HG03439 (cell line): Measurements from ENCODE around the gene THEM4.

ENCODE experiments used
- ATAC-seq: cut with Tn5 transposase; IDR thresholded peaks from one replicate; pipeline ENCODE4 v1.9.1; 2021; ENCODE audit warnings: mild to moderate bottlenecking, moderate library complexity; ENCODE audit not compliant: unreplicated experiment

The THEM4 gene

DNA sequence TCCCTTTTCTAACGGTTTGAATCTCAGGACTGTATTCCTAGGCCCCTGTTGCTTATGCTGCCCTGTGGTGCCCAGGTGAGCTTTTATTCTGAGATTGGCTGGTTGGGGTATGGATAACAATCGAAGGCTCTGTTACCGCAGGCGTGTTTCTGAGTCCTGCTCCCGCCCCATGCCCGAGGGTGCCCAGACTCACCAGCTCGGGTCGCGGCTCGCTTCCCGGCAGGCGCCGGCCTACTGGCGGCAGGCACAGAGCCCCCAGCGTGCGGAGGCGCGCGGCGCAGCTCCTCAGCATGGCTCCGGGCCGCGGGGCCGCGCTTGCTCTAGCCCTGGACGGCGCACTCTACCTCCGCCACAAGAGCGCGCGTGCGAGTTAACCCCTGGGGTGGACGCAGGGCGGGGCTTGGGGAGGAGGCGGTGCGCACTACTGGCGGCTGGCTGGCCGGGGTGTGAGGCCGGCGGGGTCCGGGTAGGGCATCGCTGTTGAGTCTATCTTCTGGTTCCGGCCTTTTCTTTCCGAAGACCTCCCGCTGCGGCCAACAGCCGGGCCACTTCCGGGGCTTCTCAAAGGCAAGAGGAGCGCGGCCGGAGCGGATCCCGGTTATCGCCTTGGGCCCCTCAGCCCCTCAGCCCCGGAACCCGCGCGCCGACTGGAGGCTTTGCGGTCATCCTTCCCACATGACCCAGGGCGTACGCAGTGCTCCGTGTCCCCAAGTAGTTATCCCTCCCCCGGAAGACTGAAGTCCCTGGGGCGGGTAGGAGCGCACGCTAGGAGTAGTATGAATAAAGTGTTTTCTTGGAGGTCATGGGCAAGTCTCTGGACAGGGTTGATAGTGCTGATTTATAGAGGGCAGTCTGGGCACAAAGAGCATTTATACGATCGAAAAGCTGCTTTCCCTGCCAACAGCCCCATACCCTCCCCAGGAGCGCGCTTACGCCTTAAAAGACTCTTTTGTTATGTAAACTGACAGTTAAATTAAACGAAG, at the start of gene THEM4:
Gene THEM4, minus strand, starts transcription at position 345 of the 983 bp plus-strand sequence. Its CDS starts 53 bp downstream, at position 292.
- ATAC-seq, result peak; percentile 97

DNA sequence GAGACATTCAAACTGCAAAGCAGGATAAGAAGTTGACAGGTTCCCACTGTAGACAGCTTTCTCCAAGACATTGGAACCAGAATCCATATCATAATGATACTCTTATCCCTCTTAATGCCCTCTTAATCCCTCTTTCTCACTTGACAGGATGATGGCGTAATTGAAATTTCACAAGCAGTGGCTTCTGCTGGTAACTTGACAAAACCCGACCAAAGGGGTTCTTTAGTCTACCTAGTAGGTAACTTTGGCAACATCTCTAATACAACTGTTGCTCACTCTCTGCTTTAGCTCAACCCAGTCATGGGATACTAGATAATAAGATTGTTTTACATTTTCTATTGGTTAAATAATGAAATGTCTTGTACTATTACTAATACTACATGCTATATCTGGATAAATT, 49.6 kb upstream of the THEM4 start:
- ATAC-seq, result no peak

DNA sequence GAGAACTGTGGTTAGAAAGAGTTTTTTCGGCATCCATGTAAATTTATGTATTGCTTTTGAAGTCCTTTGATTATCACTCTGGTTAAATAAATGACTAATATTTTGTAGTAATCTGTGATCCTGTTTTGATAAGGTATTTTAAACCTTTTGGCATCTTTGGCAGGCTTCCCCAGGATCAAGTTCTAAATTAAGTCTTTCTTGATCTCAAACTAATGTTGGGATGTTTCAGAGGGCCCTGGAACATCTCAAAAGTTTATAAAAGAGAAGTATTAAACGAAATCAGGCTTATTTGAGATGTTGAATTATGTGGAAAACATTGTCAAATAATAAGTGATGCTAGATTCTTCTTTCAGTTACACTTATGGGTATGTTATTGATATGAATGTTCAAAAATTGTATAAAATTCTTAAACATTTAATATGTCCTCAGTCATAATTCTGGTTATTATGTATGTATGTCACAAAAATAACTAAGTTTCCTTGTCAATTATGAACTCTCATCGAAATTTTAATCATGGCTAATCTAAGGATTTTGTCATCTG, 47.7 kb upstream of the THEM4 start:
- ATAC-seq, result no peak

DNA sequence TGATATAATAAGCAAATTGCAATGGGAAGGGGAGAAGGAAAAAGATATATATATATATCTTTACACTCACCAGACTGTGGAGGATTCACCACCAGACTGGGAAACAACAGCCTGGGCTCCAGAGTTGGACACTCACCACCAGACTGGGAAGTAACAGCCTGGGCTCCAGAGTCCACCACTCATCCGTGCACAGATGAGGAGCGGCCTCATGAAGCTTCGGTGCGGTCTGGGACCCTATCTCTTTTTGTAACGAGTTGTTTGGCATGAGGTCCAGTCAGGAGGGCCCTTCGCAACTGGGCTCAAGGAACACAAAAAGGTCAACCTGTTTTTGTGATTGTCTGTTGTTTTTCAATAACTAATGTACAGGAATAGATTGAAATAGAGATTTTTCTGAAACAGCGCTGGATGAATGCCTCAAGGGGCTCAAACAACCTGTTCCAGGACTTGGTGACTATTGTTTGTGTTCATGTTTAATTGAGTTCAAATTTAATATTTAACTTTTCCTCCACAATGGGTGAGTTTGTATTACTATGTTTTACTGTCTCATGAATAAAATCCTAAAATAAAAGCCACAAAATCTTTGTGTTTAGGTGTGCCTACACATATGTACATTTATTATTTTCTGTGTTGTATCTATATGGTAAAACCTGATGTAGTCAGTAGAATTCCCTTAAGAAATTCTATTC, 44.2 kb upstream of the THEM4 start:
- ATAC-seq, result no peak

DNA sequence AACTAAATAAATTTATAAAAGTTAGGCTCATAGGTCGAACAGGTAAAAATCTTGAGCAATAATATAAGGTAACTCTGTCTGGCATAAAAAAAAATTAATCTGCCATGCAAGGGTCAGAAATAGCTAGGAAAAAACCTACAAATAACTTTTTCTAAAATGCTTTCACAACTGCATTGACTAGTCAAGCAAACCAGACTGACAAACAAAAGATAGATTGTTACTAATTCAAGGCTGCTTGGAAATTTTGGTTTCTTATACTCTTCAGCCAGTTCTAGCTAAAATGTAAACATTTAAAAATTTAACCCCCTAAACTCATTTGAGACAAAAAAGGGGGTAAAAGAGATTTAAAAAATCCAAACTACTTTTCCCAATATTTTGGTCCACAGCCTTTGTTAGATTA, 43.5 kb upstream of the THEM4 start:
- ATAC-seq, result no peak

DNA sequence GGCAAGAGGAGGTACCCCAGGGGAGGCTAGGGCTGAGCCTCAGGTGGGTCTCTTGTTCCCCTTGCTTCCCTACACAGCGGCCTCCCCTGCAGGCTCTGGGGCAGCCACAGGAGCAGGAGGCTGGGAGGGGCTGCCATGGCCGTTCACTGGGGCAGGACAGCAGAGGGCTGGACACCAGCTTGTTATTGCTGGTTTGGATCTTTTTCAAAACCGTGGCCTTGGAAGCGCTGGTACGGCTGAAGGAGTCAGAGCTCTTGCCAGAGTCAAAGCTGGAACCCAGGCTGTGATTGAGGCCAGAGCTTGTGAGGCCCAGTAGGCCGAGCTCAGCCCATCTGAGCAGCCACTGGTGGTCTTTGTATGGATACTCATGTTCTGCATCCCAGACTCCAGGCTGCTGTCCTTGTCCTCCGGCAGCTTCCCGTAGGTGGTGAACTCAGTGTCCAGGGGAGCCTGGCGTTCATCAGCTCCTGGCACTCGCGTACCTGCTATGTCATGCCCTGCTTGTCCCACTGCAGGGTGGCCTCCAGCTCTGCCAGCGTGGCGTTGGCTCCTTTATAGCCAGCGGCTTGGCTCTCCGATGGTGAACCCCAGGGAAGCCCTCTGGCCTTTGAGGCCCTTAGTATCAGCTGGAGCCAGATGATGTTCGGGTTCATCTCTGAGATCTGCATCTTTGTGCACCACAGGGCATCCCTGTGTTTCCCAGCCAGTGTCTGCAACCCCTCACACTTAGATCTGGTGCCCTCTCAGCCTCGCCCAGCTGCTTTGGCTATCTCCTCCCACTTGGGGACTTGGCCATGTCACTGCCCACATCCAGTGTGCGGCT, 40.3 kb upstream of the THEM4 start:
- no peak for ATAC-seq

DNA sequence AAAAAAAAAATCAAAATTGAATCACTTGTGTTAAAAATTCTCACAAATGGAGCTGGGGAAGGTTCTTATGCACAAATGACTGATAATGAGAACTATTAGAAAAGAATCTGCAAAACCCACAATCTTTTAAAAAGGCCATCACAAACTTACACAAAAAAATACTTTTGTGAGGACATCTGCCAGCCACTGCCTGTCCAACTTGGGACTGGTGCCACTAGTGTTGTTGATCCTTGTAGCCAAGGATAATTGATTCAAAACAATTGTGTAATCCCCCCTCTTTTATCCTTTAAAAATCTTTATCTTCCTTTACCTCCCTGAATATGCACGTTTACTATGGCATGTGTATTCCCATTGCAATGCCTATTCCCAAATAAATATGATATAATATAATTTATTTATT, 39.2 kb upstream of the THEM4 start:
- no peak for ATAC-seq

DNA sequence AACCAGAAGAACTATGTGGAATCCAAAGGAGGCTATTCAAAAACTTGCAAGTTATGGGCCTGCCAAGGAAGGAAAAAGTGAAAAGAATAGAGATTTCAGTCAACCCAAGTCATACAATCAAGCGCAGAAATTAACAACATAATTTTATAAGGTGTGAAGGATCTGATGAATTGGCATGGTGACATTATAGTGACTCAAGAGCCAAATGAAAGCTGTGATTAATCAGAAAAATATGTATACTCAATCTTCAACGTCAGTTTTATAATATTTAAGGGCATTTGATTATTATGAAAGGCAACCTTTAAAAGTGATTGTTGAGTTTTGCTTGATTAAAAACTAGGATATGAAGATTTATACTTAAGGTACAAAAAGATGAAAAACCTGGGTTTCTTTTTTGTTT, 37.8 kb upstream of the THEM4 start:
- no peak for ATAC-seq

DNA sequence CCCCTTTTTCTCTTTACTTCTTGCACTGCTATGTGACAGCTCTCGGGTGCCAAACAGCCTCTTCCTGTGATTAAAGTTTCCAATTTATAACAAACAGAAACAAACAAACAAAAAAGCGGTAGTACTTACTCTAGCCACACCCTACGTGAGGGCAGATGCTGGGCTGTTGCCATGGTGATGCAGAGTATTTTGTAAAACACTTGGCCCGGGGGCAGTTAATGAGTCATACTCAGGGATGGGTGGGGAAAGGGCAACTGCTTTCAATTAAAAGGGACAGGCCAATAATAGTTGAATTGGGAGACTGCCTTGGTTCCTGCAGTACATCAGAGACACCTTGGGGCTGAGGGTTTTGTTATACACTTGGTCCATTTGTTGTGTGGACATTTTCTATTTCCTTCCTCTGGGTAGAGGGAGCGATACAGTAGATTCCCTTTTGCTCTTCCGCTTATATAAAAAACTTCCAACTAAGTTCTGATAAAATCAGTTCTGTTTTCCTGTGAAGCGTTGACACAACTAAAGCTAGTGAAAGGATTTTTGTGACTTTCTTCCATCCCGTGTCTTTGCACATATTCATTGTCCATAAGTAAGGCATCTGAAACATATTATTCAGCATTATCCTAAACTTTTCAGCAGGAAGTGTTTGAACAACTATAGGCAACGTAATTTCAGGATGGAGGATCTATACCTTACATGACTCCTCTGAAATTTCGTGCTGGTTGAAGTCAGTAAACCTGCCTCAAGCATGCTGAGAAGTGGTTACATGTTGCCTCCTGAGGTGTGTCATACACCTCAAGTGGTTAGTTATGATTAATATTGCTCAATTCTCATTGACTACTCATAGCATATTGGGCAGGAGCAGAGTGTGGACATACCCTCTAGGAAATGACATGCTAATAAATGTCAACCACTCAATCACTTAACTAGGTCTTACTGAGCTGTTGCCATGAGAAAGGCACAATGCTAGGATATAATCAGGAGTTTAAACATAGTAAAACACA, 36.7 kb upstream of the THEM4 start:
- ATAC-seq, result no peak

DNA sequence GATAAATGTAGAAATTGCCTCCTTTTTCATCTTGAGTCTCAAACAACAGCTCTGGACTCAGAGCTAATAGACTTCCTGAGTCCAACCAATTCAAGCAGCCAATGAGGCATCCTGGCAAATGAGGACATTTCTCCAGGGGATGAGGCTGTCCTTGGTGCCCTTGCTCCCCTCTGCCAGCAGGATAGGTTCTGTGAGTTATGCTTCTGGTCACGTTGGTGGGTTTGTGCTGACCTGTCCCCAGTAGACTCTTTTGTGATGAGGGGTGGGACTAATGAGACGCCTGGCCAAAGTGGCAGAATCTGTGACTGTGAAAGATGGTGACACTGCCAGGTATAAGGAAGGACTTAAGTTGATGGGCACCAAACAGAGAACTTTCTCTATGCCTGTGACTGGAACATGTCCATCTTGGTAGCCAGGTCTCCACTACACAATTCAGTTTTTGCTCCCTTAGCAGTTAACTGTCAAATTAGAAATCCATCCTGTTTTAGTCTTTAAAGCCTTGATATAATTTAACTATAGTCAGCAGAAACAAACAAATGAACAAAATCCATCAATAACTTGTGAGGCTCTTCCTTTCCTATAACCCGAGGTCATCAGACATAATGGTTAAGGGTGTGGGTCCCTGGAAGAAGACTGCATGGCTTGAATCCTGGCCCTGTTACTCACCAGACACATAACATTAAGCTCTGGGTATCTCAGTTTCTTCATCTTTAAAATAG, 35.7 kb upstream of the THEM4 start:
- no peak for ATAC-seq

DNA sequence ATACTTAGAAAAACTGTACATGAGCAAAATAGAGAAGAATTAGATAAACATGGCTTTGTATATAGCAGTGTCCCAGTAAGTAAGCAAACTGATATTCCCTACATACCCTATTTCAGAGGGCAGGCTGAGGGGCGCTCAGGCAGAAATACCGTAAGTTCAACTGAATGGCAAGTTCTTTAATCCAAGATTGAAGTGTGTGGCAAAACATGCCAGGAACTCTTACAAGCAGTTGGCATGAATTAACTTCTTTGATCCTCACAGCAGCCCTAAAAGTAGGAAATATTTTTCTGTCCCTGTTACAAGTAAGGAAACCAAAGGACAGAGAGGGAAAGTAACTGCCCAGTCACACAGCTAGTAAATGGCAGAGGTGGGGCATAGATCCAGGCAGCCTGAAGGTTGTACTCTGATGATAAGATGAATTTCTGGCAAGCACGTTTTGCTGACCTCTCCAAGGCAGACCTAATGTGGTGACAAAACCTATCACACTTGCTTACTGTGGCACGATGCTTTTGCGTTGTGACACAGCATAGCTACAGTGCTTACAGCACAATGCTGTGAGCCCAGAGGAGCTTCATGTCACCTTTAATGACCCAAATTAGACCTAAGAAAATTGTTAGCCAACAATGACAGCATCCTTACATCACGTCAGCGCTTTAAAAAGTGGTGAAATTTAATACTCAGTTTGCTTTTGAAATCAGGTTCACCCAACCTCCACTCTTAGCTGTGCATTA, 35.0 kb upstream of the THEM4 start:
- no peak for ATAC-seq

DNA sequence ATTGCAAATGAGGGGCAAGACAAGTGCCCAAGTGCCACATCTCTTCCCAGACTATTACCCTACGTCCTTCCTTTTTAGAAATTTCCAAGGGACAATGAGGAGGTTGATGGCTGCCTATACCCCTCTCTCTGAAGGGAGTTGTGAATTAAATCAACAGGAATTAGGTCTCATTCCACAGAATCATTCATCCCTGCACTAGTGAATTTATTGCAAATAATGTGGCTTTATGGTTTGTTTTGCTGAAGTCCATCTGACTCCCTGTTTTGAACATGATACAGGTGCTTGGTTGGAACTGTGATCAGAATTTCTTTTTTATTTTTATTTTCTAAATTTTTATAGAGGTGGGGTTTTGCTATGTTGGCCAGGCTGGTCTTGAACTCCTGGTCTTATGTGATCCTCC, 34.3 kb upstream of the THEM4 start:
- ATAC-seq, result no peak

DNA sequence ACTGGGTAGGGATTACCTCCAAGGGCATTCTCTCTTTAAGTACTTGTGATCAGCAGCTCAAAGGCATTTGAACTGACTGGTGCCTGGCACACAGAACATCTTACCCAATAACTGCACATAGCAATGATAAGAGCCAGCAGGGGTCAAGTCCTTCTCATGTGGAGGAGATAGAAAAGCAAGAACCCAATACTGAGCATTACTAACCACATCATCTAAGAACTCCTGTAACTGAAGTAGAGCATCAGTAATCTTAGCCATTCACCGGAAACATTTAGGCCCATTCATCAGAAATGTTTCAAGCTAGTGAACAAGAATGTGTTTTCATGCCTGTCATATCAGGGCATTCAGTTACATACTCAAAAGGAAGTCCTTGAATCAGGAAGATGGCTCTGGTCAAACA, 33.6 kb upstream of the THEM4 start:
- ATAC-seq, result no peak

DNA sequence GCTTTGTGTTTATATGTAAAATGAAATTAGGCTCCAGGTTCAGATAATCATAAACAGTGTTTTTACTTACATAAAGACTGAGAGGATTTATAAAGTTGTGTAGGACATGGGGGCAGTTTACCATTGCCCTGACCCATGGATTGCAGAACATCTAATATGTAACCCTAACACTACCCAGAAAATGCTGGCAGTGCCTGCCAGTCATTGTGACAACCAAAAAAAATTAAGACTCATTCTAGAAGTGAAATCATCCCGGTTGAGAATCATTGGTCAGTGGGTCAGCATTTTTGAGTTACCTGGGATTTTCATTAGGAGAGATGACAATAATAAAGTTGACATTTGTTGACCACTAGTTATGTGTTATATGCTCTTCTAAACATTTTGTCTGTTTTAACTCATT, 31.2 kb upstream of the THEM4 start:
- no peak for ATAC-seq

DNA sequence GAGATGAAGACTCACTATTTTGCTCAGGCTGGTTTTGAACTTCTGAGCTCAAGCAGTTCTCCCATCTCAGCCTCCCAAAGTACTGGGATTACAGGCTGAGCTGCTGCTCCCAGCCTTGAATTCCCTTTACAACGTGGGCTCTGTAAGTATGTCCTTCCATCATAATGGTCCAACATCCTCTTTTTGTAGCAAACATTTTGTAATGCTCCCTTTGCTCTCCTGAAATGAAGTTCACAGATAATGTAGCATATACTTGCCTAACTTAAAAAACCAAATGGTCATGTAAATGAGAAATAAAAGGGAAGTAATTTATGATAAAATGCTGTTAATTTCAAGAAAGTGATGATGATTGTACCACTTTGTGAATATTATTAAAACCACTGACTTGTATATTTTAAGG, 30.5 kb upstream of the THEM4 start:
- ATAC-seq, result no peak

DNA sequence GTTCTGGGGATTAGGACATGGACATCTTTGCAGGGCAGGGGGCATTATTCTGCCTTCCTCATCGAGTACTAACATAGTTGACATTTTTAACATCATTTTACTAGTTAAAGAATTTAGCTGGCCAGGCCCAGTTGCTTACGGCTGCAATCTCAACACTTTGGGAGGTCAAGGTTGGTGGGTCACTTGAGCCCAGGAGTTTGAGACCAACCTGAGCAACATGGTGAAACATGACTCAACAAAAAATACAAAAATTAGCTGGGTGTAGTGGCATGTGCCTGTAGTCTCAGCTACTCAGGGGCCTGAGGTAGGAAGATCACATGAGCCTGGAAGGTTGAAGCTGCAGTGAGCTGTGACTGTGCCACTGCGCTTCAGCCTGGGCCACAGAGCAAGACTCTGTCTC, 29.8 kb upstream of the THEM4 start:
- no peak for ATAC-seq

DNA sequence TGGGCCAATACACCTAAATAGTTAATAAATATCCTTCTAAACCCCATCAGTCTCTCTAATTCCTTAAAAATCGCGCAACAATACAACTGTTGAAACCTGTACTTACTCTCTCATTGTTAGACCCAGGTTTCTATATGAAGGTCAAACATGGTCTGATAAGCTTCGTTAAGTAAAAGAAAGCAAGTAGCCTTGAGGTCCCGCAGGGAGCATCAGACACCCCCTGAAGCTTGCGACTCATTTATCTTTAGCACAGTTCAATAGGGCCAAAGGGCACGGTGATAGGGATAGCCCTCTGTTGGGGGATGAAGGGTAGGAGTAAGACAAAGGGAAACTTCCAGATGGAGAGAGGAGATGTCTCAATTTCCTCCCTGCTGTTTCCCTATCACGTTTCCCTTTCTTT, 27.3 kb upstream of the THEM4 start:
- no peak for ATAC-seq

DNA sequence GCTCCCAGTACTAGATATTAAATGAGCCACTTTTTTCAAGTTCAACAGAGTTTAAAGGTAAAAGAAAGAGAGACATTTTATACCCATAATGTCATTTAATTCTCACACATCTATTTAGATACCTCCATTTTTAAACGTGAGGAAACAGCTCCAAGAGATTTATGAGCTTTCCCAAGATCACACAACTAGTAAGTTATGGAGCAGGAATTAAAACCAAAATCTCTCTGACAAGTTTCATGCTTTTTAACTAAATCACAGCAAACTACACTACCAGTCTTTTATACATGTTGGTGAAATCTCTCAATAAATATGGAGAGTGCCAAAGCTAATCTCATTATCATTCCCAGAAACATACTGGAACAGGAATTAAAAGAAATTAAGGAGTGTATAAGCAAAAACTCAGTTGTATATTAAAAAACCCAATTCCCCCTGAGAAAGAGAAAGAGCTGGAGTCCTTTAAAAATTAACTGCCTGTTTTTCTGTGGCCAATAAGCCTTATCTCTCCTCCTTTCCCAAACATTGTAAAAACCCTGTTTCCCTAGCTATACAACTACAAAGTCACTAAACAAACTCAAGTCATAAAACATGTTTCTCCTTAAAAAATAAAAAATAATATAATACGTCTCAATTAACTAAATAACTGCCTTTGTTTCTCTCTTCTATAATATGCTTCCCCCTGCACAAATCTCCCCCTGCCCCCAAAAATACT, 26.7 kb upstream of the THEM4 start:
- ATAC-seq, result no peak
